Trophoblast cell (in vitro differentiated cells and primary cell): ENCODE data around the gene PVALEF.

Experiments
- DNase-seq, 2 donors: peaks; one replicate each; pipeline ENCODE4 v3.0.0-alpha.2; 2016
- H2AFZ ChIP-seq: 2 replicates; pipeline ENCODE4 v1.6.1; 2013; ENCODE audit warnings: low read length, moderate library complexity, mild to moderate bottlenecking; ENCODE audit not compliant: insufficient read depth, poor library complexity
- H2AK5ac ChIP-seq: 2 replicates; pipeline ENCODE4 v1.6.1; 2013; ENCODE audit warnings: mild to moderate bottlenecking, low read length
- H2BK120ac ChIP-seq: 2 replicates; pipeline ENCODE4 v1.6.1; 2013; ENCODE audit warnings: low read length, mild to moderate bottlenecking, moderate library complexity; ENCODE audit not compliant: insufficient read depth, poor library complexity
- H2BK12ac ChIP-seq: 2 replicates; pipeline ENCODE4 v1.6.1; 2013; ENCODE audit warnings: mild to moderate bottlenecking, low read length, moderate library complexity
- H2BK5ac ChIP-seq: 2 replicates; pipeline ENCODE4 v1.6.1; 2013; ENCODE audit warnings: low read length, low read depth, moderate library complexity, mild to moderate bottlenecking; ENCODE audit not compliant: poor library complexity
- H3K14ac ChIP-seq: 2 replicates; pipeline ENCODE4 v1.6.1; 2013; ENCODE audit warnings: mild to moderate bottlenecking, low read length
- H3K18ac ChIP-seq: 2 replicates; pipeline ENCODE4 v1.6.1; 2013; ENCODE audit warnings: mild to moderate bottlenecking, low read length
- H3K23ac ChIP-seq: 2 replicates; pipeline ENCODE4 v1.6.1; 2013; ENCODE audit warnings: low read length
- H3K27ac ChIP-seq: 2 replicates; pipeline ENCODE4 v1.5.1; 2013; ENCODE audit warnings: low read depth, mild to moderate bottlenecking, inconsistent platforms, low read length, moderate library complexity
- H3K27me3 ChIP-seq: 2 replicates; pipeline ENCODE4 v1.6.1; 2013; ENCODE audit warnings: inconsistent platforms, mild to moderate bottlenecking, low read length, moderate library complexity; ENCODE audit not compliant: insufficient read depth
- H3K36me3 ChIP-seq, 2 experiments: 1 replicate in 1 of 2; 2 replicates in 1 of 2; pipeline ENCODE4 v1.6.1; 2013; ENCODE audit warnings: low read length in 2 of 2, mild to moderate bottlenecking in 2 of 2, moderate library complexity in 1 of 2; ENCODE audit not compliant: insufficient read depth in 2 of 2, control insufficient read depth in 1 of 2
- H3K4ac ChIP-seq: 2 replicates; pipeline ENCODE4 v1.6.1; 2013; ENCODE audit warnings: low read depth, mild to moderate bottlenecking, low read length, moderate library complexity
- H3K4me1 ChIP-seq, 2 experiments: 1 replicate in 1 of 2; 2 replicates in 1 of 2; pipeline ENCODE4 v1.6.1; 2013; ENCODE audit warnings: low read length in 2 of 2, mild to moderate bottlenecking in 2 of 2, moderate library complexity in 1 of 2; ENCODE audit not compliant: insufficient read depth in 2 of 2, control insufficient read depth in 1 of 2
- H3K4me2 ChIP-seq: 2 replicates; pipeline ENCODE4 v1.6.1; 2013; ENCODE audit warnings: inconsistent platforms, mild to moderate bottlenecking, low read length, moderate library complexity
- H3K4me3 ChIP-seq: 2 replicates; pipeline ENCODE4 v1.5.1; 2013; ENCODE audit warnings: mild to moderate bottlenecking, low read depth, low read length, inconsistent platforms
- H3K79me1 ChIP-seq: one replicate; pipeline ENCODE4 v1.6.1; 2013; ENCODE audit warnings: low read length
- H3K79me2 ChIP-seq: 2 replicates; pipeline ENCODE4 v1.6.1; 2013; ENCODE audit warnings: low read length, mild to moderate bottlenecking; ENCODE audit not compliant: control insufficient read depth, insufficient read depth, poor library complexity
- H3K9ac ChIP-seq: 2 replicates; pipeline ENCODE4 v1.6.1; 2013; ENCODE audit warnings: mild to moderate bottlenecking, low read length
- H3K9me3 ChIP-seq: 2 replicates; pipeline ENCODE4 v1.6.1; 2013; ENCODE audit warnings: low read depth, mild to moderate bottlenecking, control low read depth, inconsistent platforms, low read length; ENCODE audit not compliant: insufficient read depth
- H4K12ac ChIP-seq: 2 replicates; pipeline ENCODE4 v1.6.1; 2013; ENCODE audit warnings: low read depth, mild to moderate bottlenecking, low read length, moderate library complexity
- H4K8ac ChIP-seq: 2 replicates; pipeline ENCODE4 v1.6.1; 2013; ENCODE audit warnings: low read depth, mild to moderate bottlenecking, low read length, moderate library complexity
- H4K91ac ChIP-seq: one replicate; pipeline ENCODE4 v1.6.1; 2013; ENCODE audit warnings: low read depth, mild to moderate bottlenecking, low read length, moderate library complexity
- WGBS: extraction: QIAGEN DNeasy Blood & Tissue Kit; methylation state at CpG from one replicate; pipeline ENCODE4 v1.1.7; 2013; ENCODE audit warnings: missing lambda C conversion rate; ENCODE audit not compliant: insufficient read length, insufficient coverage; ENCODE audit errors: extremely low coverage; 5-methylcytosine and 5-hydroxymethylcytosine counted together

PVALEF gene

GRCh38 chr17:81202318-81202717 is 37.0 kb downstream of the PVALEF start:
- Histone ChIP-seq H4K91ac (no peak overlapping the region), H3K18ac (no peak overlapping the region), H3K23ac (no peak overlapping the region), H3K14ac (no peak overlapping the region), H4K8ac (no peak overlapping the region), H3K4me2 (no peak overlapping the region), H3K27ac (no peak overlapping the region), H2BK5ac (no peak overlapping the region), H3K27me3 (no peaks in the 10 kb centered on the region), H4K12ac (no peak overlapping the region), H2BK12ac (no peak overlapping the region), H2BK120ac (no peak overlapping the region), H3K36me3 (peaks cover 21 to 26% of the 10 kb centered on the region in 2 experiments), H2AFZ (no peak overlapping the region), H3K9me3 (peaks cover 4% of the 10 kb centered on the region), H3K9ac (no peak overlapping the region), H3K4me3 (no peak overlapping the region), H3K4ac (no peak overlapping the region), H3K79me1 (no peaks in the 10 kb centered on the region), H2AK5ac (no peak overlapping the region), H3K4me1 (no peaks in the 10 kb centered on the region), H3K79me2 (no peaks in the 10 kb centered on the region)
- no peak for DNase-seq
- no CpG with 5 or more reads among the region's 10 CpGs for WGBS

GRCh38 chr17:81203136-81203535 is 37.8 kb downstream of the PVALEF start:
- Histone ChIP-seq H3K79me2 (no peaks in the 10 kb centered on the region), H3K36me3 (peaks cover 22% of the 10 kb centered on the region in 2 experiments), H3K9ac (no peak overlapping the region), H3K27ac (no peak overlapping the region), H3K4ac (no peak overlapping the region), H3K9me3 (peaks cover 8% of the 10 kb centered on the region), H3K23ac (no peak overlapping the region), H2AFZ (no peak overlapping the region), H3K18ac (no peak overlapping the region), H3K79me1 (no peaks in the 10 kb centered on the region), H4K12ac (no peak overlapping the region), H2BK12ac (no peak overlapping the region), H3K27me3 (no peaks in the 10 kb centered on the region), H4K91ac (no peak overlapping the region), H3K14ac (no peak overlapping the region), H3K4me1 (no peaks in the 10 kb centered on the region), H3K4me2 (no peak overlapping the region), H2AK5ac (no peak overlapping the region), H4K8ac (no peak overlapping the region), H2BK120ac (no peak overlapping the region), H2BK5ac (no peak overlapping the region), H3K4me3 (no peak overlapping the region)
- no peak for DNase-seq
- WGBS, result no CpG with 5 or more reads among the region's 20 CpGs

- no peak for DNase-seq
- Histone ChIP-seq H3K79me1 (no peaks in the 10 kb centered on the region), H3K36me3 (peaks cover 11 to 22% of the 10 kb centered on the region in 2 experiments), H3K4ac (no peak overlapping the region), H2BK5ac (no peak overlapping the region), H4K12ac (no peak overlapping the region), H3K18ac (no peak overlapping the region), H3K14ac (no peak overlapping the region), H3K4me2 (no peak overlapping the region), H2AFZ (no peak overlapping the region), H3K4me3 (no peak overlapping the region), H2BK120ac (no peak overlapping the region), H3K9ac (no peak overlapping the region), H3K23ac (no peak overlapping the region), H3K4me1 (no peaks in the 10 kb centered on the region), H3K9me3 (peaks cover 6% of the 10 kb centered on the region), H3K27ac (no peak overlapping the region), H2BK12ac (no peak overlapping the region), H3K27me3 (no peaks in the 10 kb centered on the region), H4K8ac (no peak overlapping the region), H3K79me2 (no peaks in the 10 kb centered on the region), H4K91ac (no peak overlapping the region), H2AK5ac (no peak overlapping the region)
- no CpG with 5 or more reads among the region's 10 CpGs for WGBS
Observed at GRCh38 chr17:81204578-81204977, 39.3 kb downstream of the PVALEF start.

GRCh38 chr17:81206166-81206565 is 40.9 kb downstream of the PVALEF start:
- Histone ChIP-seq H4K91ac (no peak overlapping the region), H2AK5ac (no peak overlapping the region), H4K12ac (no peak overlapping the region), H3K79me1 (no peaks in the 10 kb centered on the region), H3K14ac (no peak overlapping the region), H3K4ac (no peak overlapping the region), H3K79me2 (no peaks in the 10 kb centered on the region), H3K4me2 (no peak overlapping the region), H3K18ac (no peak overlapping the region), H3K23ac (no peak overlapping the region), H3K9me3 (peaks cover 4% of the 10 kb centered on the region), H2BK5ac (no peak overlapping the region), H2BK120ac (no peak overlapping the region), H3K9ac (no peak overlapping the region), H2BK12ac (no peak overlapping the region), H4K8ac (no peak overlapping the region), H2AFZ (no peak overlapping the region), H3K27ac (no peak overlapping the region), H3K27me3 (no peaks in the 10 kb centered on the region), H3K4me1 (no peaks in the 10 kb centered on the region), H3K4me3 (no peak overlapping the region), H3K36me3 (peaks cover 7 to 19% of the 10 kb centered on the region in 2 experiments)
- DNase-seq, result no peak
- no CpG with 5 or more reads among the region's 4 CpGs for WGBS
